Measurements from ENCODE around the gene BOD1.

The BOD1 gene

DNA sequence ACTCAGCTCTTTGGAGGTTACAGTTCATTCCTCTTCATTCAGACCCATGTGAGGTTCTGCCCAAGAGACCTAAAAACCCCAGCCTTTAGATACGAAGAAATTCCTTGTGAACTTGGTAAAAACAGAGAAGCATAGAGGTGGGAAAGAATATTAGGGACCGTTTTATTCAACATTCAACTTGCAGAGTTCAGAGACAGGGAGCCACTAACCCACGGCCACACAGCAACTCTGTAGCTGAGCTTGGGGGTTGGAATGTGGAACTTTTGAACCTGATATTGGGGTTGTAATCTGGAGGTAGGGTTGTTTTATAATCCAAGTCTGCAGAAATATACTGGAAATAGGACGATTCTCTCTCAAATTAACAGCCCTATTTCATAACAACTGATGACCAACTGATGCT is 10.8 kb upstream of the BOD1 start:
- peaks cover 4 to 8% of the 10 kb centered on the region in 2 donors for H3K27me3 ChIP-seq (ENCODE audit: control insufficient read depth in 1 of 2, insufficient read depth in 2 of 2, low read length in 2 of 2)
- no peaks in the 10 kb centered on the region for H3K4me1 ChIP-seq (ENCODE audit: control insufficient read depth, insufficient read depth, low read length)
- H3K9me3 ChIP-seq (ENCODE audit: control insufficient read depth in 2 of 2, low read length in 2 of 2), result no peaks in the 10 kb centered on the region
- no peaks in the 10 kb centered on the region for H3K36me3 ChIP-seq (ENCODE audit: control insufficient read depth in 2 of 2, insufficient read depth in 2 of 2, low read length in 2 of 2)
- no peak overlapping the region for H3K4me3 ChIP-seq (ENCODE audit: low read length in 2 of 2)
- H3K27ac ChIP-seq (ENCODE audit: low read length), result no peak overlapping the region
- no peak overlapping the region for H3K9ac ChIP-seq (ENCODE audit: low read length in 2 of 2)

DNA sequence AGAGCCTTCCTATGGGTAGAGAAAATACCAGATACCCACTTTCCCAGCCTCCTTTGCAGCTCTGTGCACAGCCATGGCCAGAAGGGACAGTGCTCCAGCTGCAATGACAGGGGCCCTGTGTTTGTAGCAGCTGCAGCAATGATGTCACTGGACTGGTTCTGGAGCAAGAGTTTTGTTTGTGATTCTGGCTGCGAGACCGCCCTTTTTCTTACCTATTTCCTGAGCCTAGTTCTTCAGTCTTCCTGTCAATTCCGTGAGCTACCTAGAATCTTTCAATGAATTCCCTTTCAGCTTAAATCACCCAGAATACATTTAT is 10.0 kb upstream of the BOD1 start:
- H3K9me3 ChIP-seq (ENCODE audit: control insufficient read depth in 2 of 2, low read length in 2 of 2), result no peaks in the 10 kb centered on the region
- no peak overlapping the region for H3K9ac ChIP-seq (ENCODE audit: low read length in 2 of 2)
- peaks cover 4 to 8% of the 10 kb centered on the region in 2 donors for H3K27me3 ChIP-seq (ENCODE audit: control insufficient read depth in 1 of 2, insufficient read depth in 2 of 2, low read length in 2 of 2)
- no peaks in the 10 kb centered on the region for H3K36me3 ChIP-seq (ENCODE audit: control insufficient read depth in 2 of 2, insufficient read depth in 2 of 2, low read length in 2 of 2)
- no peaks in the 10 kb centered on the region for H3K4me1 ChIP-seq (ENCODE audit: control insufficient read depth, insufficient read depth, low read length)
- H3K27ac ChIP-seq (ENCODE audit: low read length), result no peak overlapping the region
- no peak overlapping the region for H3K4me3 ChIP-seq (ENCODE audit: low read length in 2 of 2)

- Histone ChIP-seq H3K4me1 (ENCODE audit: control insufficient read depth, insufficient read depth, low read length) (no peaks in the 10 kb centered on the region), H3K36me3 (ENCODE audit: control insufficient read depth in 2 of 2, insufficient read depth in 2 of 2, low read length in 2 of 2) (no peaks in the 10 kb centered on the region), H3K4me3 (ENCODE audit: low read length in 2 of 2) (no peak overlapping the region), H3K9ac (ENCODE audit: low read length in 2 of 2) (no peak overlapping the region), H3K9me3 (ENCODE audit: control insufficient read depth in 2 of 2, low read length in 2 of 2) (no peaks in the 10 kb centered on the region), H3K27ac (ENCODE audit: low read length) (no peak overlapping the region), H3K27me3 (ENCODE audit: control insufficient read depth in 1 of 2, insufficient read depth in 2 of 2, low read length in 2 of 2) (peaks cover 4 to 8% of the 10 kb centered on the region in 2 donors)
Measured at GRCh38 chr5:173625673-173626504, 9.4 kb upstream of the BOD1 start.

DNA sequence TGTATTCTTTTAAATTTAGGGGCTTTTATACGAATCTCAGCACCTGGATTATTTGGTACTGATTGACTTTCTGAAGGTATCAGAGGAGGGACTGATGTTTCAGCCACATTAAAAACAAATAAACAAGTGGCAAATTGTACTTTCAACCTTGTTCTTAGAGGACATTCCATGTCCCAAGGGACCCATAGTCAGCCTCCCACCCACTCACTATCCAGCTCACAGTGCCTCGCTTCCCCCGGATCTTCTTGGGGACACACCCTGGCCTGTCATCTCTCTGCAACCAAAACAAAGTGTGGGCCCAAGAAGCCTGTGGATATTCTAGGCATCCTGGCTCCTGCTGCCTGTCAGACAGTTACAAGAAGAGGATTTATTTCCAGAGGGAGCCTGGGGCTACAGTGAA is 8.8 kb upstream of the BOD1 start:
- H3K9ac ChIP-seq (ENCODE audit: low read length in 2 of 2), result no peak overlapping the region
- no peaks in the 10 kb centered on the region for H3K4me1 ChIP-seq (ENCODE audit: control insufficient read depth, insufficient read depth, low read length)
- H3K27ac ChIP-seq (ENCODE audit: low read length), result no peak overlapping the region

DNA sequence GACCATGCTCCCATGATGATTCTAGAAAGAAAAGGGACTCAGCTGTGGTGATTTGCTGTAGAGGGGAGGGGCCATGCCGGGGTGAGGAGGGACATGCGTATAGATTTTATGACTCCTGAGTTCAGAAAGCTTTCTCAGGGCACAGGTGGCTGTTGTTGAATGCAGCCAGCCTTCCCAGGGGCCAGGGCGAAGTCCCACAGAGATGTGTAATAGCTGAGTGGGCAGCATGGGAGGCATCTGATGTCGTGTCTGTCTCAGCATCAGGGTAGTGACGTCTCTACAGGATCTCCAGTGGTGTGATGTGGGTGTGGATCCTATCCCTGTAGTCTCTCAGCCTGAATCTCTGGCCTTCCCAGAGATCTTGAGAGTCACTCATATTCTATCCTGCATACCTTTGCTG is 7.8 kb upstream of the BOD1 start:
- H3K4me1 ChIP-seq (ENCODE audit: control insufficient read depth, insufficient read depth, low read length), result no peaks in the 10 kb centered on the region
- H3K36me3 ChIP-seq (ENCODE audit: control insufficient read depth in 2 of 2, insufficient read depth in 2 of 2, low read length in 2 of 2), result no peaks in the 10 kb centered on the region
- peaks cover 4% of the 10 kb centered on the region in 2 donors for H3K27me3 ChIP-seq (ENCODE audit: control insufficient read depth in 1 of 2, insufficient read depth in 2 of 2, low read length in 2 of 2)
- no peak overlapping the region for H3K27ac ChIP-seq (ENCODE audit: low read length)
- no peaks in the 10 kb centered on the region for H3K9me3 ChIP-seq (ENCODE audit: control insufficient read depth in 2 of 2, low read length in 2 of 2)
- H3K9ac ChIP-seq (ENCODE audit: low read length in 2 of 2), result no peak overlapping the region
- H3K4me3 ChIP-seq (ENCODE audit: low read length in 2 of 2), result no peak overlapping the region

More for the DNA sequence above, 8.8 kb upstream of the BOD1 start:
- peaks cover 4 to 8% of the 10 kb centered on the region in 2 donors for H3K27me3 ChIP-seq (ENCODE audit: control insufficient read depth in 1 of 2, insufficient read depth in 2 of 2, low read length in 2 of 2)
- H3K9me3 ChIP-seq (ENCODE audit: control insufficient read depth in 2 of 2, low read length in 2 of 2), result no peaks in the 10 kb centered on the region
- no peak overlapping the region for H3K4me3 ChIP-seq (ENCODE audit: low read length in 2 of 2)
- no peaks in the 10 kb centered on the region for H3K36me3 ChIP-seq (ENCODE audit: control insufficient read depth in 2 of 2, insufficient read depth in 2 of 2, low read length in 2 of 2)

DNA sequence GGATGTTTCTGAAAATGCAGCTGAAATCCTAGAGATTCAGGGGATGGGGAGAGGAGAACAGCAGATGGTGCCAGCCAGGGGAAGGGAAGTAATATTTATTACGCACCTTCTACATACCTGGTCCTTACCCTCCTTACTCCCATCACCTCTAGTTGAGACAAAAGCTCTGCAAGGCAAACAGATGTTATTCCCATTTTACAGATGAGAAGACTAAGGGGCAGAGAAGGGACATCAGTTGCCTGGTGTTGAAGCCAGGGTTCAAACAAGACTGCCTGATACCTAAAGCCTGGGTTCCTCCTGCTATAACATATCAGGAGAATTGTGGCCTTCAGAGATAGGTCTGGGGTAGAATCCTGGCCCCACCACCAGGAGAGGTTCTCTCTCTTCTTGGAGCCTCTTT is 7.3 kb upstream of the BOD1 start:
- no peak overlapping the region for H3K4me3 ChIP-seq (ENCODE audit: low read length in 2 of 2)
- H3K27me3 ChIP-seq (ENCODE audit: control insufficient read depth in 1 of 2, insufficient read depth in 2 of 2, low read length in 2 of 2), result peaks cover 2 to 4% of the 10 kb centered on the region in 2 donors
- H3K4me1 ChIP-seq (ENCODE audit: control insufficient read depth, insufficient read depth, low read length), result no peaks in the 10 kb centered on the region
- no peaks in the 10 kb centered on the region for H3K36me3 ChIP-seq (ENCODE audit: control insufficient read depth in 2 of 2, insufficient read depth in 2 of 2, low read length in 2 of 2)
- H3K9me3 ChIP-seq (ENCODE audit: control insufficient read depth in 2 of 2, low read length in 2 of 2), result no peaks in the 10 kb centered on the region
- H3K9ac ChIP-seq (ENCODE audit: low read length in 2 of 2), result no peak overlapping the region
- no peak overlapping the region for H3K27ac ChIP-seq (ENCODE audit: low read length)

DNA sequence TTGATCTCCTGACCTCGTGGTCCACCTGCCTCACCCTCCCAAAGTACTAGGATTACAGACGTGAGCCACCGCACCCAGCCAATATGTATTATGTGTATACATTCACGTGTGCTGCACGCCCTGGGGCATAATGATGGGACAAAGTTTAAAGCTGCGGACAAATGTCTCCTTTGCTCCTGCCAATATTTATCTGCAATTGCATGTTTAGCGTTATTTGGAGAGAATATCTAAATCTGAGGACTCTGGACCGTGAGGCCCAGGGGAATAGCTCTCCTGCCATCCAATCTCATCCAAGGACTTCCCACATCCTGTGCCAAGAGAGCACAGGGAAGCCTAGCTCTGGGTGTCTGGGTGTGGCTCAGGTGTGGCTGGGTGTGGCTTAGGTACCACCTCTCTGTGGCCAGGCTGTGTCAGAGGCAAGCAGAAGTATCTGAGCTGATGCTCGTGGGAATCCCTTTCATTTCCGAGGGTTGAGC is 6.9 kb upstream of the BOD1 start:
- Histone ChIP-seq H3K4me3 (ENCODE audit: low read length in 2 of 2) (no peak overlapping the region), H3K4me1 (ENCODE audit: control insufficient read depth, insufficient read depth, low read length) (no peaks in the 10 kb centered on the region), H3K36me3 (ENCODE audit: control insufficient read depth in 2 of 2, insufficient read depth in 2 of 2, low read length in 2 of 2) (no peaks in the 10 kb centered on the region), H3K9me3 (ENCODE audit: control insufficient read depth in 2 of 2, low read length in 2 of 2) (no peaks in the 10 kb centered on the region), H3K27ac (ENCODE audit: low read length) (no peak overlapping the region), H3K27me3 (ENCODE audit: control insufficient read depth in 1 of 2, insufficient read depth in 2 of 2, low read length in 2 of 2) (peaks cover 2 to 4% of the 10 kb centered on the region in 2 donors), H3K9ac (ENCODE audit: low read length in 2 of 2) (no peak overlapping the region)

DNA sequence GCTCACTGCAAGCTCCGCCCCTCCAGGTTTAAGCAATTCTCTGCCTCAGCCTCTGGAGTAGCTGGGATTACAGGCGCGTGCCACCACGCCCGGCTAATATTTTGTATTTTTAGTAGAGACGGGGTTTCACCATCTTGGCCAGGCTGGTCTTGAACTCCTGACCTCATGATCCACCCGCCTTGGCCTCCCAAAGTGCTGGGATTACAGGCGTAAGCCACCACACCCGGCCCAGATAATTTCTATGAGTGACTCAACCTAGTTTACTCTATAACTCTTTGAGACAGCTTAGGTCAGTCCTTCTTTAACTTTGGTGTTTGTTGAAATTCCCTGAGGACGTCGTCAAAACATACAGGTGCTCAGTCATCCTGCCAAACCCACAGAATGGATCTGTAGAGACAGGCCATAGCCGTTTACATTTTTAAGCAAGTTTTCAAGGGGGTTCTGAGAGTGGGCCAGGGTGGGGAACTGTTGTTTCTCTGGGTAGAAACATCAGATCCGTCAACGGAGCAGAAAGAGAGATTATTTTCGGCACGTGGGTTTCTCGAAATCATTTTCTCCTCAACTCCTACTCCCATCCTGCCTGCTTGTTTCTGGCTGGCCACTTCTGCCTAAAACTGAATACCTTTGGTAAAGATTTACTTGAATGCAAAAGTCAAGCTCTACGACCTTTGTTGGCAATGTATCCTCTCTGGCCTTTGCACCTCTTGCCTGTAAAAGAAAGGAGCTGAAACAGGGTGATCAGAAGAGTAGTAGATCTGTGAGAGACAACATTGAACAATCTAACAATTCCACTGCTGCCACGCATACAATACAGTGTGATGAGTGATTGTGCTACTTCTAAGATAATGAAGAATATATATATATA is 6.0 kb upstream of the BOD1 start:
- no peaks in the 10 kb centered on the region for H3K4me1 ChIP-seq (ENCODE audit: control insufficient read depth, insufficient read depth, low read length)
- no peaks in the 10 kb centered on the region for H3K9me3 ChIP-seq (ENCODE audit: control insufficient read depth in 2 of 2, low read length in 2 of 2)
- H3K4me3 ChIP-seq (ENCODE audit: low read length in 2 of 2), result no peak overlapping the region
- H3K36me3 ChIP-seq (ENCODE audit: control insufficient read depth in 2 of 2, insufficient read depth in 2 of 2, low read length in 2 of 2), result no peaks in the 10 kb centered on the region
- H3K27ac ChIP-seq (ENCODE audit: low read length), result no peak overlapping the region
- H3K9ac ChIP-seq (ENCODE audit: low read length in 2 of 2), result no peak overlapping the region
- peaks cover 2% of the 10 kb centered on the region in 2 donors for H3K27me3 ChIP-seq (ENCODE audit: control insufficient read depth in 1 of 2, insufficient read depth in 2 of 2, low read length in 2 of 2)

DNA sequence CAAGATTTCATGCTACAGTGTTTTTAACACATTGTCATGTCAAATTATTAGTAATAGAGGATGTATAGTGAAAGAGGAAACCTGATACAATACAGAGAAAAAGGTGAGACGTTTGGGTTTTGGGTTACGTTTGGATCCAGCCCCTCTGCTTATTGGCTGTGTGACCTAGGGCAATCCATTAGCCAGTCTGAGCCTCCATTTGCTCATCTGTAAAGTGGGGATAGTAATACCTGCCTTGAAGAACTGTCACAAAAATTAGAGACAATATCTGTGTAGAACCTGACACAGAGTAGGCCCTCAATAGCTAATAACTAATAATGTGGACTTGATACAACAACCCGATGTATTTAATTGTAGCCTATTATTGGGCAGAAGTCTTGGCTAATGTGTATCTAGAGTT is 4.3 kb upstream of the BOD1 start:
- Histone ChIP-seq H3K36me3 (ENCODE audit: control insufficient read depth in 2 of 2, insufficient read depth in 2 of 2, low read length in 2 of 2) (no peaks in the 10 kb centered on the region), H3K4me3 (ENCODE audit: low read length in 2 of 2) (no peak overlapping the region), H3K27ac (ENCODE audit: low read length) (no peak overlapping the region), H3K9ac (ENCODE audit: low read length in 2 of 2) (no peak overlapping the region), H3K4me1 (ENCODE audit: control insufficient read depth, insufficient read depth, low read length) (no peaks in the 10 kb centered on the region), H3K27me3 (ENCODE audit: control insufficient read depth in 1 of 2, insufficient read depth in 2 of 2, low read length in 2 of 2) (no peaks in the 10 kb centered on the region), H3K9me3 (ENCODE audit: control insufficient read depth in 2 of 2, low read length in 2 of 2) (no peaks in the 10 kb centered on the region)

GRCh38 chr5:173618927-173619519 is 2.6 kb upstream of the BOD1 start:
- Histone ChIP-seq H3K4me1 (ENCODE audit: control insufficient read depth, insufficient read depth, low read length) (peaks cover 17% of the 10 kb centered on the region), H3K27ac (ENCODE audit: low read length) (no peak overlapping the region), H3K27me3 (ENCODE audit: control insufficient read depth in 1 of 2, insufficient read depth in 2 of 2, low read length in 2 of 2) (no peaks in the 10 kb centered on the region), H3K9me3 (ENCODE audit: control insufficient read depth in 2 of 2, low read length in 2 of 2) (no peaks in the 10 kb centered on the region), H3K4me3 (ENCODE audit: low read length in 2 of 2) (no peak overlapping the region), H3K36me3 (ENCODE audit: control insufficient read depth in 2 of 2, insufficient read depth in 2 of 2, low read length in 2 of 2) (no peaks in the 10 kb centered on the region), H3K9ac (ENCODE audit: low read length in 2 of 2) (no peak overlapping the region)
